ENCODE data around the gene TBCK. TPM values are rescaled to one million over a fixed set of nuclear protein-coding genes. Genes with fewer than 3 reads are reported as not detected.
A peak's percentile ranks its signal among the peaks of the same experiment; 100 is the strongest.

TBCK gene
- total RNA-seq, 1 experiment from 2014 or later, result 7.6 TPM

GRCh38 chr4:106364282-106364681 is 48.3 kb upstream of the TBCK start:
- H3K27me3 ChIP-seq (ENCODE audit: low read length), result no peaks in the 10 kb centered on the region
- TF ChIP-seq EZH2phosphoT487 (IDR thresholded peaks at IDR 0.05; ENCODE audit: borderline replicate concordance, low read length), result no peak
- TF ChIP-seq EZH2 (IDR thresholded peaks at IDR 0.05; ENCODE audit: low read length, unreplicated experiment), result no peak
- TF ChIP-seq, protein P1, sequence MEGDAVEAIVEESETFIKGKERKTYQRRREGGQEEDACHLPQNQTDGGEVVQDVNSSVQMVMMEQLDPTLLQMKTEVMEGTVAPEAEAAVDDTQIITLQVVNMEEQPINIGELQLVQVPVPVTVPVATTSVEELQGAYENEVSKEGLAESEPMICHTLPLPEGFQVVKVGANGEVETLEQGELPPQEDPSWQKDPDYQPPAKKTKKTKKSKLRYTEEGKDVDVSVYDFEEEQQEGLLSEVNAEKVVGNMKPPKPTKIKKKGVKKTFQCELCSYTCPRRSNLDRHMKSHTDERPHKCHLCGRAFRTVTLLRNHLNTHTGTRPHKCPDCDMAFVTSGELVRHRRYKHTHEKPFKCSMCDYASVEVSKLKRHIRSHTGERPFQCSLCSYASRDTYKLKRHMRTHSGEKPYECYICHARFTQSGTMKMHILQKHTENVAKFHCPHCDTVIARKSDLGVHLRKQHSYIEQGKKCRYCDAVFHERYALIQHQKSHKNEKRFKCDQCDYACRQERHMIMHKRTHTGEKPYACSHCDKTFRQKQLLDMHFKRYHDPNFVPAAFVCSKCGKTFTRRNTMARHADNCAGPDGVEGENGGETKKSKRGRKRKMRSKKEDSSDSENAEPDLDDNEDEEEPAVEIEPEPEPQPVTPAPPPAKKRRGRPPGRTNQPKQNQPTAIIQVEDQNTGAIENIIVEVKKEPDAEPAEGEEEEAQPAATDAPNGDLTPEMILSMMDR (conservative IDR thresholded peaks at IDR 0.05; ENCODE audit: low read depth, low read length), result no peak
- H3K9me3 ChIP-seq (ENCODE audit: low read length), result no peaks in the 10 kb centered on the region
- intact Hi-C loops (cut with micrococcal nuclease), result no loop called here
- no peaks in the 10 kb centered on the region for H3K79me2 ChIP-seq (ENCODE audit: low read length)
- H3F3A ChIP-seq (ENCODE audit: low read length, unreplicated experiment), result no peaks in the 10 kb centered on the region
- no peaks in the 10 kb centered on the region for H4K20me1 ChIP-seq (ENCODE audit: low read length)
- no TSS peak for BruUV-seq (replicated peaks)
- H3K9me2 ChIP-seq (replicated peaks; ENCODE audit: low read length), result no peaks in the 10 kb centered on the region
- H3K4me1 ChIP-seq (ENCODE audit: insufficient read depth, low read length), result peaks cover 8% of the 10 kb centered on the region
- H2AFZ ChIP-seq (ENCODE audit: low read length), result no peak overlapping the region
- H3K4me3 ChIP-seq (ENCODE audit: low read length), result no peak overlapping the region
- POLR2A ChIA-PET (ENCODE audit: unreplicated experiment), result no interaction called here
- H3K4me2 ChIP-seq (ENCODE audit: low read length), result no peak overlapping the region
- no peak for ATAC-seq
- DNase-seq, result no peak
- H3K36me3 ChIP-seq (ENCODE audit: low read depth, low read length), result no peaks in the 10 kb centered on the region
- CTCF ChIA-PET, result no interaction called here
- H3K9ac ChIP-seq (ENCODE audit: low read length), result no peak overlapping the region
- no peak overlapping the region for H3K27ac ChIP-seq (ENCODE audit: low read length)

DNA sequence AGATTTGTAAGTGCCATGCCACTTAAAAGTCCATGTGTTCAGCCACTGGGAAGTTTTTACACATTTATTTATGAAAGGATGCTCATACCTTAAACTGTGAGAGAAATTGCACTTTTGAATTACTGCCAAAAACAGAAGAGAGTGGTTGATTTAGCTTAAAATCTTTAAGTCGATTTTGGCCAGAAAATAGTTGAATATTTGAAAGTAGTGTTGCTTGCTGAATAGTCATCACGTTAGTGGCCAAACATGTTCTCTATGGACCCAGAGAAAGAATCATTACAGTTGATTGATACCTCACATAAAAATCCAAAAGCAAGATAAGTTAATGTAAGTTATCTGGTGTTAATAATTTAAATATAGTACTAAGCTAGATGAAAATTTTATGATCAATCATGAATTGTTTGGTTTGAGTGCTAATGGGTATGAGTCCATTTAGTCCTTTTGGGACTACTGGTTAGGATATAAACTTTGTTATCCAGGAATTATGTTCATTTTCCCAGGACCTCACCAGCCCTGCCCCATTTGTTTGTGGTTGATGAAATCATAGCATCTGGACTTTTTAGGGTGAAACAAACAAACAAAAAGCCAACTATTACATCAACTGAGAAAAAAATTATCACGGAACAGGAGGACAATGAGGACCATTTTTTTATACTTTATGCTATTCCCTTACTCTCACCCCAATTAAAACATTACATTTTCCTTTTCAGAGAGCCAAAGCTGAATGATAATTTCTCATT is 46.2 kb upstream of the TBCK start:
- ChIA-PET POLR2A (ENCODE audit: unreplicated experiment) (no interaction called here), CTCF (no interaction called here)
- H3K9me2 ChIP-seq (replicated peaks; ENCODE audit: low read length), result no peaks in the 10 kb centered on the region
- no peaks in the 10 kb centered on the region for H3K9me3 ChIP-seq (ENCODE audit: low read length)
- H2AFZ ChIP-seq (ENCODE audit: low read length), result no peak overlapping the region
- no peak overlapping the region for H3K27ac ChIP-seq (ENCODE audit: low read length)
- no TSS peak for BruUV-seq (replicated peaks)
- no peaks in the 10 kb centered on the region for H3F3A ChIP-seq (ENCODE audit: low read length, unreplicated experiment)
- H3K9ac ChIP-seq (ENCODE audit: low read length), result no peak overlapping the region
- no peak for ATAC-seq
- H3K36me3 ChIP-seq (ENCODE audit: low read depth, low read length), result no peaks in the 10 kb centered on the region
- H3K4me2 ChIP-seq (ENCODE audit: low read length), result no peak overlapping the region
- TF ChIP-seq EZH2 (IDR thresholded peaks at IDR 0.05; ENCODE audit: low read length, unreplicated experiment) (no peak), EZH2phosphoT487 (IDR thresholded peaks at IDR 0.05; ENCODE audit: borderline replicate concordance, low read length) (no peak)
- TF ChIP-seq, protein P1 (conservative IDR thresholded peaks at IDR 0.05; ENCODE audit: low read depth, low read length), result no peak
- H3K79me2 ChIP-seq (ENCODE audit: low read length), result no peaks in the 10 kb centered on the region
- DNase-seq, result no peak
- intact Hi-C loops (cut with micrococcal nuclease), result no loop called here
- H3K4me3 ChIP-seq (ENCODE audit: low read length), result no peak overlapping the region
- H3K27me3 ChIP-seq (ENCODE audit: low read length), result no peaks in the 10 kb centered on the region
- no peaks in the 10 kb centered on the region for H4K20me1 ChIP-seq (ENCODE audit: low read length)
- peaks cover 8% of the 10 kb centered on the region for H3K4me1 ChIP-seq (ENCODE audit: insufficient read depth, low read length)

GRCh38 chr4:106358899-106359298 is 42.9 kb upstream of the TBCK start:
- H3K9me3 ChIP-seq (ENCODE audit: low read length), result no peaks in the 10 kb centered on the region
- no peaks in the 10 kb centered on the region for H3K27me3 ChIP-seq (ENCODE audit: low read length)
- no peaks in the 10 kb centered on the region for H3K36me3 ChIP-seq (ENCODE audit: low read depth, low read length)
- ChIA-PET POLR2A (ENCODE audit: unreplicated experiment) (no interaction called here), CTCF (no interaction called here)
- H3K79me2 ChIP-seq (ENCODE audit: low read length), result no peaks in the 10 kb centered on the region
- no peaks in the 10 kb centered on the region for H3K4me1 ChIP-seq (ENCODE audit: insufficient read depth, low read length)
- H3K4me3 ChIP-seq (ENCODE audit: low read length), result no peak overlapping the region
- no peak overlapping the region for H3K9ac ChIP-seq (ENCODE audit: low read length)
- no peak for TF ChIP-seq EZH2 (IDR thresholded peaks at IDR 0.05; ENCODE audit: low read length, unreplicated experiment)
- TF ChIP-seq, protein P1 (conservative IDR thresholded peaks at IDR 0.05; ENCODE audit: low read depth, low read length), result no peak
- TF ChIP-seq EZH2phosphoT487 (IDR thresholded peaks at IDR 0.05; ENCODE audit: borderline replicate concordance, low read length), result no peak
- peak; percentile 13 for DNase-seq
- no peaks in the 10 kb centered on the region for H3K9me2 ChIP-seq (replicated peaks; ENCODE audit: low read length)
- H3K4me2 ChIP-seq (ENCODE audit: low read length), result no peak overlapping the region
- no TSS peak for BruUV-seq (replicated peaks)
- intact Hi-C loops (cut with micrococcal nuclease), result no loop called here
- H3F3A ChIP-seq (ENCODE audit: low read length, unreplicated experiment), result no peaks in the 10 kb centered on the region
- H2AFZ ChIP-seq (ENCODE audit: low read length), result no peak overlapping the region
- no peak for ATAC-seq
- H4K20me1 ChIP-seq (ENCODE audit: low read length), result no peaks in the 10 kb centered on the region
- H3K27ac ChIP-seq (ENCODE audit: low read length), result no peak overlapping the region

Measured in PC-3 (cell line).